NT2/D1 (cell line): ENCODE data around the gene TIGAR.
A peak's percentile ranks its signal among the peaks of the same experiment; 100 is the strongest.

Source experiments
- DNase-seq: peaks from one replicate; pipeline ENCODE4 v3.0.0-alpha.2; 2011; ENCODE audit warnings: low read depth, low spot score
- H3K27me3 ChIP-seq: 2 replicates; pipeline ENCODE4 v1.6.0; 2011; ENCODE audit warnings: mild to moderate bottlenecking; ENCODE audit not compliant: insufficient read length, insufficient read depth
- H3K36me3 ChIP-seq: 2 replicates; pipeline ENCODE4 v1.6.1; 2011; ENCODE audit warnings: mild to moderate bottlenecking, low read length, mixed read lengths; ENCODE audit not compliant: insufficient read depth, insufficient read length
- H3K4me1 ChIP-seq: 2 replicates; pipeline ENCODE4 v1.5.1; 2011; ENCODE audit not compliant: insufficient read depth, insufficient read length
- H3K4me3 ChIP-seq: 2 replicates; pipeline ENCODE4 v1.5.1; 2011; ENCODE audit warnings: low read depth; ENCODE audit not compliant: insufficient read length
- H3K9ac ChIP-seq: 2 replicates; pipeline ENCODE4 v1.6.0; 2011; ENCODE audit warnings: low read depth; ENCODE audit not compliant: insufficient read length
- H3K9me3 ChIP-seq: 2 replicates; pipeline ENCODE4 v1.5.1; 2011; ENCODE audit warnings: mild to moderate bottlenecking, low read length; ENCODE audit not compliant: insufficient read depth
- SUZ12 ChIP-seq: IDR thresholded peaks from 2 replicates; pipeline ENCODE4 v1.6.1; 2011; ENCODE audit not compliant: insufficient read length, insufficient read depth; ENCODE audit errors: extremely low read depth
- YY1 ChIP-seq: IDR thresholded peaks from 2 replicates; pipeline ENCODE4 v1.6.1; 2011; ENCODE audit not compliant: insufficient read length, insufficient read depth
- ZNF274 ChIP-seq: IDR thresholded peaks from 2 replicates; pipeline ENCODE4 v1.6.1; 2011; ENCODE audit warnings: mild to moderate bottlenecking, low read depth, low read length

The TIGAR gene

DNA sequence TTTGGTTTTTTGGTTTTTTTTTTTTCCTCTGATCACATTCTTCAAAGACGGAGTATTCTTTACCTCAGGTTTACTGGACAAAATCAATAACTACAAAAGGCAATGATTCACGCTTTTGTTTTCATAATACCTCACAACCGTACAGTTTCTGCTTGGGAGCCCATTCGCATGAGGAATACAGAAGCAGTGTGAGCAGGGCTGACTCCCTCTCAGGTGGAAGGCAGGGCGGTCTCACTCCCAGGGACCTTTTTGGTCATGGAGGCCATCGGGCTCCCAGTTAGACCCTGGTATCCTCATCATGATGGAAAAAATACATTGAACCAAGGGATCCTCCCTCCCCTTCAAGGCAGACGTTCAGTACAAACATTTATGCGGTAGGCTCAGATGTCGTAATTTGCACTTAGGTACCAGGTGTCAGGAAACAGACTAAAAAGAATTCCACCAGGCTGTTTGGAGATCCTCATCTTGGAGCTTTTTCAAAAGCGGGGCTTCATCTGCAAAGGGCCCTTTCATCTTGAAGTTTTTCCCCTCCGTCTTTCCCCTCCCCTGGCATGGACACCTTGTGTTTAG, 19.0 kb upstream of the TIGAR start:
- no peaks in the 10 kb centered on the region for H3K9me3 ChIP-seq
- H3K4me3 ChIP-seq, result no peak overlapping the region
- H3K4me1 ChIP-seq, result no peaks in the 10 kb centered on the region
- TF ChIP-seq ZNF274 (no peak), SUZ12 (no peak), YY1 (no peak)
- peaks cover 83% of the 10 kb centered on the region for H3K36me3 ChIP-seq
- no peaks in the 10 kb centered on the region for H3K27me3 ChIP-seq
- no peak for DNase-seq
- H3K9ac ChIP-seq, result no peak overlapping the region

DNA sequence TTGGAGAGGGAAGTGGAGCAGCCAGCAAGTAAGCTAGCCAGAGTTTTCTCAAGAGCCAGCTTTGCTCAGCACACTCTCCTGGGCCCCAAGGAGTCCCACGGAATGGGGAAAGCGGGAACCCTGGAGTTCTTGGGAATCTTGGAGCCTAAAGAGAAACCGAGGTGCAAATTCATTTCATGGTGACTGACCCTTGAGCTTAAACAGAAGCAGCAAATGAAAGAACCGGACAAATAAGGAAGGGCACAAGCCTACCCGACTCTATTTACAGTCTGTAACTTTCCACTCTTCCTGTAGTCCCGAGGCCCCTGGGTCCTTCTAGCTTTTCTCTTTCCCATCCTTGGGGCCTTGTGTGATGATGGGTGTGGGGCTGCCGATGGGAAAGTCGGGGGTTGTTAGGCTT, 18.1 kb upstream of the TIGAR start:
- DNase-seq, result no peak
- H3K4me1 ChIP-seq, result no peaks in the 10 kb centered on the region
- H3K4me3 ChIP-seq, result no peak overlapping the region
- TF ChIP-seq YY1 (no peak), ZNF274 (no peak), SUZ12 (no peak)
- peaks cover 77% of the 10 kb centered on the region for H3K36me3 ChIP-seq
- no peaks in the 10 kb centered on the region for H3K9me3 ChIP-seq
- H3K27me3 ChIP-seq, result no peaks in the 10 kb centered on the region
- no peak overlapping the region for H3K9ac ChIP-seq

DNA sequence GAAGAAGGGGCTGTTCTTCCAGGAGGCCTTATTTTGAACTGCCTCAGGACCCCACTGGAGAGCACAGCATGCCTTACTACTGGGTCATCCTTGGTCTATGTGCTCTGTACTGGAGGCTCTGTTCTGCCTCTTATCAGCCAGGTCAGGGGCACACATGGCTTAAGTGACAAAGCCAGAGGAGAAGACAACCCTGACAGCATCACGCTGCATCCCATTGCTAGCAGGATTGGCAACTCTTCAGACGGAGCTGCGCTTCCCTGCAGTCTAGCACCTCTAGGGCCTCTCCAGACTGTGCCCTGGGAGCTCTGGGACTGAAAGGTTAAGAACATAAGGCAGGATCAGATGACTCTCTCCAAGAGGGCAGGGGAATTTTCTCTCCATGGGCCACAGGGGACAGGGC, 17.3 kb upstream of the TIGAR start:
- no peaks in the 10 kb centered on the region for H3K27me3 ChIP-seq
- no peak for DNase-seq
- TF ChIP-seq YY1 (no peak), SUZ12 (no peak)
- no peak overlapping the region for H3K9ac ChIP-seq
- peaks cover 4% of the 10 kb centered on the region for H3K4me1 ChIP-seq
- H3K9me3 ChIP-seq, result no peaks in the 10 kb centered on the region
- H3K36me3 ChIP-seq, result peaks cover 68% of the 10 kb centered on the region
- no peak overlapping the region for H3K4me3 ChIP-seq

DNA sequence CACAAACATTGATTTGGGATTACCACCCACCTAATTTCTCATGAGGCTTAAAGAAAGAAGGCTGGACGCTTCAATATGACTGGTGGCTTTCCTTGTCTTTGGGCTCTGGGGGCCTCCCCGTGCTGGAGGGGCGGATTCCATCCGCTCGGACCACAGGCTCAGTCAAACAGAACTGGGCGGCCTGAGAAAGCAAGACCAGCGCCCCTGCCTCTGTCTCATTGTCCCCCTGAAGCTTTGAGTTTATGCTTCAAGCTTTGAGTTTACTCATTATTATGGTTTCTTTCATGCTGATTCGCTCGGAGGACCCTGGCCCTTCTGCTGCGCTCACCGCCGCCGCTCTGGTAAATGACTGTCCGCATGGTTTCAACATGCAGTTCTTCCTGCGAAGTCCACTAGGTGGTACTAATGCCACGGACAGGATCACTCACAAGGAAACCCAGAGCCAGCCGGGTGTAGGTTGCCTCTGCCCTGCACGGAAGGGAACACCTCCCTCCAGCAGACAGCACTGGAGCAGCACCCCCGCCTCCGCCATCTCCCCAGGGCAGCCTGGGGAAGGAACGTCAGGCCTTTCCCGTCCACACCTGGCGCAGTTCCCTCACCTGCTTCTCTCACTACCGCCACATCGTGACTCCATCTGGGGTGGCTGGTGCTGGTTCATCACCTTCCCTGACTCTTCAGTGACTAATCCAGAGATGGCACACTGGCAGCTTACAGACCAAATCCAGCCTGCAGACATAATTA, 13.2 kb upstream of the TIGAR start:
- H3K9ac ChIP-seq, result peak overlapping the region; percentile 72
- TF ChIP-seq ZNF274, result no peak
- TF ChIP-seq SUZ12, result no peak
- TF ChIP-seq YY1, result no peak
- H3K27me3 ChIP-seq, result no peaks in the 10 kb centered on the region
- H3K36me3 ChIP-seq, result peaks cover 30% of the 10 kb centered on the region
- peak; percentile 95 for DNase-seq
- peaks cover 4% of the 10 kb centered on the region for H3K4me1 ChIP-seq
- no peaks in the 10 kb centered on the region for H3K9me3 ChIP-seq
- peak overlapping the region; percentile 27 for H3K4me3 ChIP-seq

DNA sequence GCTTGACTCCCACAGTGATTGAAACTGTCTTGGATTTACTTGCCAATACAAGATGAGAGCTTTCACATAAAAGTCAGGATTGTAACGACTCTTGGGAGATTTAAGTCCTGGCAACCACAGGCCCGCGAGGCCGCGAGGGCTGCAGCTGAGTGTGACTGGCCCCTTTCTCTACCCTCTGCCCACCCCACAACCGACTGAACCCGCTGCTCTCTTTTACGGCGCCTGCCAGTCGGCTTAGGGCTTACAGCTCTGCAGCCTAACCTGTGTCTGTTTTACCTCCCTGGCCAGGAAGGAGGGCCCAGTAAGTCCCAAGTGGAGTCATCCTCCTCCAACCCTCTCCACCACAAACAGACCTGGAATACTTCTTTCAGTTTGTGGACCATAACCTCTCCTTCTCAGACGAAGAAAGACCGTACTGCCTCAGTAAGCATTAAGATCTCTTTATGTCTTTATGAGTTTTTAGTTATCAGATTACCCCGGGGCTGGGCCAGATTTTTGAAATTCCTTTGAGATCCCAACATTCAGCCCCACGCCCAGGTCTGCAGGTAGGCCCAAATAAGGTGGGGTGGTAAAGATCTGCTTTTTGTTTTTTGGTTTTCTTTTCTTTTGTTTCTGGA, 12.6 kb upstream of the TIGAR start:
- no peaks in the 10 kb centered on the region for H3K27me3 ChIP-seq
- H3K4me3 ChIP-seq, result no peak overlapping the region
- TF ChIP-seq SUZ12 (no peak), ZNF274 (no peak), YY1 (no peak)
- DNase-seq, result no peak
- peak overlapping the region; percentile 47 for H3K9ac ChIP-seq
- peaks cover 4% of the 10 kb centered on the region for H3K4me1 ChIP-seq
- H3K36me3 ChIP-seq, result peaks cover 23% of the 10 kb centered on the region
- H3K9me3 ChIP-seq, result no peaks in the 10 kb centered on the region

DNA sequence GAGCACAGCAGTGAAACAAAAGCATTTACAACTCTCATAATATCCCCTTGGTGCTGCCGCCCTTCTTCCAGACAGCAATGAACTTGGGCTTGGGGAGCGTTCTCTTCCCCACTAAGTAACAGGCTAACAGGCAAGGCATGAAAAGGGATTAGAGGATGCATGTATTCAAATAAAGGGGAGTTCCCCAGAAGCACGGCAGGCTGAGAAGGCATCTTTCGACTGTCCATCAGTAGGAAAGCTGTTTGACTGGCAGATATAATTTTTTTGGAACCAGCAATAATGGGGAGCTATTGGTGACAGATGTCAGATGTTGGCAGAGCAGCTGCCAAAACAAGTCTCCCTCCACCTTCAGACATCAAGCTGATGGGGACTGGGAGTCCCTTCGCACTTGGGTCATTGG, 9.2 kb upstream of the TIGAR start:
- no peak overlapping the region for H3K9ac ChIP-seq
- H3K36me3 ChIP-seq, result no peaks in the 10 kb centered on the region
- H3K4me3 ChIP-seq, result no peak overlapping the region
- TF ChIP-seq YY1, result no peak
- no peak for TF ChIP-seq ZNF274
- no peak for TF ChIP-seq SUZ12
- DNase-seq, result no peak
- no peaks in the 10 kb centered on the region for H3K27me3 ChIP-seq
- H3K4me1 ChIP-seq, result peaks cover 4% of the 10 kb centered on the region
- H3K9me3 ChIP-seq, result no peaks in the 10 kb centered on the region

DNA sequence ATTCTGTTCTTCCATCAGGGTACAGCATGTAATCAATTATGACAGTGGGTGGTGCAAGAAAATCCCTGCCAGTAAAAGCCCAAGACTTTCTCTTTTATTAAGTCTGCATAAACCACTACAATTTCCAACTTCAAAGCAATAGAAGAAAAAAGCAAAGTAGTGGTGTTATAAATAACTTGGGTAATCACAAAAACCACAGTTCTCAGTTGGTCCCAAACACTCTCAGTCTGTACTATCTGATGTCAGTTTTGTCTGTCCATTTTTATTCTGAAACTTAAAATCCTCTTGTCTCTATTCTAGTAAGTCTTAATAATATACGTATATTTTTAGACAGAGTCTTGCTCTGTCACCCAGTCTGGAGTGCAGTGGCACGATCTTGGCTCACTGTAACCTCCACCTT, 8.8 kb upstream of the TIGAR start:
- Histone ChIP-seq H3K36me3 (no peaks in the 10 kb centered on the region), H3K4me3 (no peak overlapping the region), H3K4me1 (peaks cover 4% of the 10 kb centered on the region), H3K9ac (no peak overlapping the region), H3K27me3 (no peaks in the 10 kb centered on the region), H3K9me3 (no peaks in the 10 kb centered on the region)
- no peak for DNase-seq
- TF ChIP-seq YY1 (no peak), SUZ12 (no peak), ZNF274 (no peak)
